Fibroblast of villous mesenchyme (primary cell): Measurements from ENCODE around the gene MKLN1. TPM values are rescaled to one million over a fixed set of nuclear protein-coding genes. Genes with fewer than 3 reads are reported as not detected.

ENCODE experiments used
- DNase-seq: peaks from one replicate; pipeline ENCODE4 v3.0.0-alpha.2; 2010; ENCODE audit warnings: low read depth
- H3K4me3 ChIP-seq: 2 replicates; pipeline ENCODE4 v1.5.1; 2011; ENCODE audit warnings: low read depth, mild to moderate bottlenecking, low read length
- CTCF ChIP-seq: IDR thresholded peaks from 2 replicates; pipeline ENCODE4 v1.5.1; 2012; ENCODE audit warnings: low read depth, mild to moderate bottlenecking, low read length; ENCODE audit not compliant: insufficient read depth
- total RNA-seq: library from RNA; depleted of rRNA; stranded (reverse); fragments of >200 nt; gene quantifications from 2 replicates; pipeline ENCODE4 v1.2.3, GENCODE V29; 2012

MKLN1 gene
- total RNA-seq, 1 donor = 72.5 TPM

GRCh38 chr7:131390275-131390674 is 62.6 kb downstream of the MKLN1 start:
- no peak overlapping the region for H3K4me3 ChIP-seq
- TF ChIP-seq CTCF = no peak
- no peak for DNase-seq

DNA sequence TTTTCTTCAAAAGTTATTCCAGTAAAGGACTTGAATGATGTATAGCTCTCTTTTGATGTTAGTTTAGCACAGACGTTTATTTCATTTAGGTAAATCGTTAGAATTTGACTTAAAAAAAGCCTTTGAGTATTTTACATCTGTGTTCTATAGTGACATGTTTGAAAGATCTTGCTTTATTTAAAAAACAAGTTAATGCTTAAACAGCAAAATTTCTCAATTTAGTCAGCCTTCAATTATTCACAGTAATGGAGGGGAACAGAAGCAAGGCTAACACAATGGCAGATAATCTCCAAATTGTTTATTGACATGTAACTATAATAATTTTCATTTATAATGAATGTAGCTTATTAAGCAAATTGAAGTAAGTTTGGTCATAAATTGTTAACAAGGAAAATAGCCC is 63.5 kb downstream of the MKLN1 start:
- H3K4me3 ChIP-seq = no peak overlapping the region
- no peak for DNase-seq
- TF ChIP-seq CTCF = no peak

DNA sequence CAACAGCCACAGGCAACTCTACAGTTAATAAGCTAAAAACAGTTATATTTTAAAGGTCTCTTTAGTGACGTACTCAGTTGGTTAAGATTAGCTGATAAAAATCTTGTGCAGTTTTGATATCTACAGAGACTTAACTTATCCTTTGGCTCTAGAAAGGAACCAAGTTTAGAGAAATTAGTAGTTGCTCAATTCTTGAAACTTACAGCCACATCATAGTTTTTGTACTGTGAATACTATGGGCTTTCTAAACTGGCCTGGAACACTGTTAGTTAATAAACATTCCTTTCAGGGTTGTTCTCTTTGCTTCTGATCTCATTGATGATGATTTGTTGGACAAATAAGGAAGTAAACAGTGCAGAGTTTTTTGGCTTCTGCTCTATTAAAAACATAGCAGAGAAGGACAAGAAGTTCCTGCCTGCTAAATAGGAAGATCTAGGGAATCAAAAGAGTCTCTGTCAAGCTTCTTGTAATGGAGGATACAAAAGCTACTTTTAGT is 73.1 kb downstream of the MKLN1 start:
- H3K4me3 ChIP-seq = no peak overlapping the region
- no peak for TF ChIP-seq CTCF
- peak; percentile 78 for DNase-seq

DNA sequence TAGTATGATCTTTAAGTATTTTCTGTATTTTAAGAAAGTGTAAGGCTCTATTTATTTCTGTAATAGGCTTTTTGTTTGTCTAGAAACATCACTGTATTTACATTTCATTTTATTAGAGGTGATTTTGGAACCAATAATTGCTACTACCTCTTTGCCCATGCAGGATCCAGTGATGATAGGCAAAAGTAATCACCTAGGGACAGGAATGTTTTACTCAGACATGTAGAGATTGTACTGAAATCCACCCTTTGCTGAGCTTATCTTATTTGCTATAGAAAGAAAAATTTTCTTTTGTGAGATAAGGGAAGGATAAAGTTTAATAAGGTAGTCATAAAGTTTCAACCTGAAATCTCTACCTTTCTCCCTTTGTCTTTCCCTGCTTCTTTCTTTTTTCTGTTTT is 73.5 kb downstream of the MKLN1 start:
- H3K4me3 ChIP-seq = no peak overlapping the region
- DNase-seq = no peak
- no peak for TF ChIP-seq CTCF

DNA sequence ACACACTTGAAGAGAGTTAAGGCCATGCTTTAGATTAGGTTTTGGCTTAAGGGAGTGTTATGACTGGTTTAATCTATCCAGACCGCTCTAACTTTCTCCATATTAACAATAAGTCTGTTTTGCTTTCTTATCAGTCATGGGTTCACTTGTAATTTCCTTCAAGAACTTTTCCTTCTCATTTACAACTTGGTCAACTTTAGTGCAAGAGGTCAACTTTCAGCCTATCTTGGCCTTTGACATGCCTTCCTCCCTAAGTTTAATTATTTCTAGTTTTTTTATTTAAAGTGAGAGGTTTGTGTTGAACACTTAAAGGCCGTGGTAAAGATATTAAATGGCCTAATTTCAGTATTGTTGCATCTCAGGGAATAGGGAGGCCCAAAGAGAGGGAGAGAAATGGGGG is 75.6 kb downstream of the MKLN1 start:
- no peak overlapping the region for H3K4me3 ChIP-seq
- DNase-seq = no peak
- TF ChIP-seq CTCF = no peak

GRCh38 chr7:131404226-131404911 is 76.7 kb downstream of the MKLN1 start:
- no peak for TF ChIP-seq CTCF
- no peak overlapping the region for H3K4me3 ChIP-seq
- no peak for DNase-seq
